Spleen (tissue), 3 donors: ENCODE data around the gene KANSL3.

Experiments
- POLR2A ChIP-seq, 3 donors: fragments of 450-650 bp; IDR thresholded peaks; one replicate each; pipeline ENCODE4 v1.5.1; 2017; ENCODE audit warnings: antibody characterized with exemption in 3 of 3, mild to moderate bottlenecking in 1 of 3
- POLR2AphosphoS5 ChIP-seq, 3 donors: sonication (generic); formaldehyde crosslinking; IDR thresholded peaks; one replicate each; pipeline ENCODE4 v1.5.1; 2017; ENCODE audit warnings: antibody characterized with exemption in 3 of 3

GRCh38 chr2:96549466-96549785, 88.7 kb downstream of the KANSL3 start:
- TF ChIP-seq POLR2AphosphoS5 (IDR thresholded peaks at IDR 0.05) (peak in 2 of 3 donors; percentile 4 to 50), POLR2A (IDR thresholded peaks at IDR 0.05) (no peak)
